KG1 (cell line): Measurements from ENCODE around the gene ANKRD27.
"Not testable (repeated sequence)": the region's sequence is repeated elsewhere in the genome, so short reads cannot be mapped to it uniquely, and the experiment has no call there.

ENCODE experiments used
- DNase-seq: peaks from one replicate; lab custom pipeline; 2025; lab: John Stamatoyannopoulos, UW

The ANKRD27 gene

GRCh38 chr19:32674931-32675719 is at the start of gene ANKRD27:
TSS of gene ANKRD27 (minus strand) at chr19:32675180. CDS start at chr19:32659015, 16,165 bp downstream.
- peak; percentile 96 for DNase-seq

- DNase-seq = no peak
These were observed 45.9 kb upstream of the ANKRD27 start for GRCh38 chr19:32720936-32721250.

- no peak for DNase-seq
These were observed 45.4 kb upstream of the ANKRD27 start for GRCh38 chr19:32720216-32720935.

GRCh38 chr19:32719611-32720059 is 44.7 kb upstream of the ANKRD27 start, which contains the start of gene TDRD12:
TSS of gene TDRD12 (plus strand) at chr19:32719767. CDS start at chr19:32720073, 306 bp downstream.
- no peak for DNase-seq

GRCh38 chr19:32718286-32718685 is 43.3 kb upstream of the ANKRD27 start:
- no peak for DNase-seq

GRCh38 chr19:32717496-32717895 is 42.5 kb upstream of the ANKRD27 start:
- DNase-seq = no peak

GRCh38 chr19:32716203-32716602 is 41.2 kb upstream of the ANKRD27 start:
- not testable (repeated sequence) for DNase-seq

GRCh38 chr19:32711747-32712146 is 36.8 kb upstream of the ANKRD27 start:
- no peak for DNase-seq

- DNase-seq = no peak
These were observed 34.1 kb upstream of the ANKRD27 start for GRCh38 chr19:32709032-32709431.

GRCh38 chr19:32708457-32708856 is 33.5 kb upstream of the ANKRD27 start:
- DNase-seq = no peak

- not testable (repeated sequence) for DNase-seq
These were observed 29.0 kb upstream of the ANKRD27 start for GRCh38 chr19:32704006-32704405.

- no peak for DNase-seq
These were observed 27.0 kb upstream of the ANKRD27 start for GRCh38 chr19:32702010-32702409.

GRCh38 chr19:32700129-32700528 is 25.1 kb upstream of the ANKRD27 start:
- not testable (repeated sequence) for DNase-seq

- DNase-seq = not testable (repeated sequence)
These were observed 21.8 kb upstream of the ANKRD27 start for GRCh38 chr19:32696771-32697170.

- DNase-seq = not testable (repeated sequence)
These were observed 20.5 kb upstream of the ANKRD27 start for GRCh38 chr19:32695506-32695905.

GRCh38 chr19:32694851-32695250 is 19.9 kb upstream of the ANKRD27 start:
- not testable (repeated sequence) for DNase-seq

- not testable (repeated sequence) for DNase-seq
These were observed 19.3 kb upstream of the ANKRD27 start for GRCh38 chr19:32694316-32694715.

GRCh38 chr19:32693151-32694108 is 18.4 kb upstream of the ANKRD27 start:
- DNase-seq = peak; percentile 66

GRCh38 chr19:32692727-32693061 is 17.7 kb upstream of the ANKRD27 start:
- DNase-seq = peak; percentile 59

GRCh38 chr19:32691952-32692726 is 17.2 kb upstream of the ANKRD27 start:
- DNase-seq = no peak

GRCh38 chr19:32691291-32691951 is 16.4 kb upstream of the ANKRD27 start, which contains the start of gene NUDT19:
TSS of gene NUDT19 (plus strand) at chr19:32691821. CDS start at chr19:32691961, 140 bp downstream.
- DNase-seq = peak; percentile 48
